HepG2 (cell line): Measurements from ENCODE around the gene SETD1A. TPM values are rescaled to one million over a fixed set of nuclear protein-coding genes. Genes with fewer than 3 reads are reported as not detected.

Source experiments
- ARNT2 ChIP-seq: sonication (generic); formaldehyde crosslinking; IDR thresholded peaks from 2 replicates; pipeline ENCODE4 v1.8.0; 2022; ENCODE audit warnings: mild to moderate bottlenecking, low read depth, missing genetic modification reagents, moderate library complexity
- ATM ChIP-seq: fragments of 450-650 bp; IDR thresholded peaks from 2 replicates; pipeline ENCODE4 v1.7.1; 2017; ENCODE audit warnings: mild to moderate bottlenecking, borderline replicate concordance
- CCDC6 ChIP-seq: sonication (generic); formaldehyde crosslinking; IDR thresholded peaks from 2 replicates; pipeline ENCODE4 v1.8.1; 2022; ENCODE audit warnings: mild to moderate bottlenecking, missing genetic modification reagents, moderate library complexity
- MIER2 ChIP-seq: IDR thresholded peaks from 2 replicates; pipeline ENCODE4 v1.6.1; 2016; ENCODE audit warnings: missing biosample characterization, missing genetic modification reagents
- RCOR2 ChIP-seq: IDR thresholded peaks from 2 replicates; pipeline ENCODE4 v1.6.1; 2016; ENCODE audit warnings: missing biosample characterization, missing genetic modification reagents
- SCMH1 ChIP-seq: sonication (generic); formaldehyde crosslinking; IDR thresholded peaks from 2 replicates; pipeline ENCODE4 v1.9.0; 2021; ENCODE audit warnings: missing genetic modification reagents, mild to moderate bottlenecking, borderline replicate concordance
- SMARCE1 ChIP-seq: fragments of 450-650 bp; IDR thresholded peaks from 2 replicates; pipeline ENCODE4 v1.6.1; 2017; ENCODE audit warnings: borderline replicate concordance
- SMC3 ChIP-seq: IDR thresholded peaks from 2 replicates; pipeline ENCODE4 v1.6.1; 2011; ENCODE audit warnings: low read length, improper control_type of control experiment
- SOX13 ChIP-seq, 3 experiments: fragments of 450-650 bp in 1 of 3; sonication (generic) in 1 of 3; formaldehyde crosslinking in 1 of 3; IDR thresholded peaks in 2 of 3; conservative IDR thresholded peaks in 1 of 3; 2 replicates each; pipeline versions ENCODE4 v1.5.0 to v1.6.1; 2016 to 2020; ENCODE audit warnings: antibody characterized with exemption in 1 of 3, mild to moderate bottlenecking in 1 of 3, missing compliant biosample characterization in 1 of 3, missing genetic modification reagents in 1 of 3, moderate library complexity in 1 of 3
- ZBTB1 ChIP-seq: sonication (generic); formaldehyde crosslinking; IDR thresholded peaks from 2 replicates; pipeline ENCODE4 v1.4.0; 2020; ENCODE audit warnings: missing genetic modification reagents, borderline replicate concordance
- ZBTB21 ChIP-seq: sonication (generic); formaldehyde crosslinking; IDR thresholded peaks from 2 replicates; pipeline ENCODE4 v1.4.0; 2020; ENCODE audit warnings: missing genetic modification reagents
- ZIK1 ChIP-seq: sonication (generic); formaldehyde crosslinking; IDR thresholded peaks from 2 replicates; pipeline ENCODE4 v1.5.0; 2020; ENCODE audit warnings: mild to moderate bottlenecking, low read depth, missing genetic modification reagents, borderline replicate concordance
- ZNF136 ChIP-seq: sonication (generic); formaldehyde crosslinking; IDR thresholded peaks from 2 replicates; pipeline ENCODE4 v1.8.1; 2022; ENCODE audit warnings: low read depth, mild to moderate bottlenecking, moderate library complexity, missing genetic modification reagents
- ZNF232 ChIP-seq: sonication (generic); formaldehyde crosslinking; IDR thresholded peaks from 2 replicates; pipeline ENCODE4 v1.4.0; 2020; ENCODE audit warnings: missing genetic modification reagents, borderline replicate concordance
- ZNF256 ChIP-seq: sonication (generic); formaldehyde crosslinking; conservative IDR thresholded peaks from 2 replicates; pipeline ENCODE4 v1.4.0; 2020; ENCODE audit warnings: missing genetic modification reagents
- ZNF296 ChIP-seq: sonication (generic); formaldehyde crosslinking; conservative IDR thresholded peaks from 2 replicates; pipeline ENCODE4 v1.5.0; 2020; ENCODE audit warnings: mild to moderate bottlenecking, missing genetic modification reagents
- ZNF543 ChIP-seq: sonication (generic); formaldehyde crosslinking; IDR thresholded peaks from 2 replicates; pipeline ENCODE4 v1.4.0; 2020; ENCODE audit warnings: mild to moderate bottlenecking, missing genetic modification reagents
- ZNF768 ChIP-seq: sonication (generic); formaldehyde crosslinking; IDR thresholded peaks from 2 replicates; pipeline ENCODE4 v1.4.0; 2020; ENCODE audit warnings: missing genetic modification reagents
- polyA plus RNA-seq, 8 experiments: library from polyadenylated mRNA; depleted of rRNA in 3 of 8; stranded (reverse) in 7 of 8; unstranded in 1 of 8; fragments of >200 nt; fragmentation: Illumina TruSeq in 4 of 8; extraction: Trizol in 4 of 8; gene quantifications; 2 replicates each; pipeline versions ENCODE4 v1.2.1 to v1.2.3, GENCODE V29; 2011 to 2016; ENCODE audit warnings: low read depth in 4 of 8, missing spikeins in 1 of 8, mixed read lengths in 1 of 8; ENCODE audit not compliant: insufficient read depth in 1 of 8
- total RNA-seq, 5 experiments: library from RNA; depleted of rRNA; stranded (reverse); fragments of >200 nt; fragmentation: Illumina TruSeq; extraction: Trizol; gene quantifications; 2 replicates each; pipeline ENCODE4 v1.2.3, GENCODE V29; 2016; ENCODE audit warnings: low read depth in 1 of 5
- TF ChIP-seq, protein P1 (sequence below): sonication (generic); formaldehyde crosslinking; IDR thresholded peaks from 2 replicates; pipeline ENCODE4 v1.4.0; 2020; ENCODE audit warnings: missing genetic modification reagents
- TF ChIP-seq, protein P2 (sequence below): sonication (generic); formaldehyde crosslinking; IDR thresholded peaks from 2 replicates; pipeline ENCODE4 v1.4.0; 2020; ENCODE audit warnings: missing genetic modification reagents, borderline replicate concordance

The SETD1A gene
- total and polyA plus RNA-seq, 2 of the 13 experiments (the other 11 are each of a cell fraction or from before 2014, with no cell fraction given) = 3.8 to 5.6 TPM

DNA sequence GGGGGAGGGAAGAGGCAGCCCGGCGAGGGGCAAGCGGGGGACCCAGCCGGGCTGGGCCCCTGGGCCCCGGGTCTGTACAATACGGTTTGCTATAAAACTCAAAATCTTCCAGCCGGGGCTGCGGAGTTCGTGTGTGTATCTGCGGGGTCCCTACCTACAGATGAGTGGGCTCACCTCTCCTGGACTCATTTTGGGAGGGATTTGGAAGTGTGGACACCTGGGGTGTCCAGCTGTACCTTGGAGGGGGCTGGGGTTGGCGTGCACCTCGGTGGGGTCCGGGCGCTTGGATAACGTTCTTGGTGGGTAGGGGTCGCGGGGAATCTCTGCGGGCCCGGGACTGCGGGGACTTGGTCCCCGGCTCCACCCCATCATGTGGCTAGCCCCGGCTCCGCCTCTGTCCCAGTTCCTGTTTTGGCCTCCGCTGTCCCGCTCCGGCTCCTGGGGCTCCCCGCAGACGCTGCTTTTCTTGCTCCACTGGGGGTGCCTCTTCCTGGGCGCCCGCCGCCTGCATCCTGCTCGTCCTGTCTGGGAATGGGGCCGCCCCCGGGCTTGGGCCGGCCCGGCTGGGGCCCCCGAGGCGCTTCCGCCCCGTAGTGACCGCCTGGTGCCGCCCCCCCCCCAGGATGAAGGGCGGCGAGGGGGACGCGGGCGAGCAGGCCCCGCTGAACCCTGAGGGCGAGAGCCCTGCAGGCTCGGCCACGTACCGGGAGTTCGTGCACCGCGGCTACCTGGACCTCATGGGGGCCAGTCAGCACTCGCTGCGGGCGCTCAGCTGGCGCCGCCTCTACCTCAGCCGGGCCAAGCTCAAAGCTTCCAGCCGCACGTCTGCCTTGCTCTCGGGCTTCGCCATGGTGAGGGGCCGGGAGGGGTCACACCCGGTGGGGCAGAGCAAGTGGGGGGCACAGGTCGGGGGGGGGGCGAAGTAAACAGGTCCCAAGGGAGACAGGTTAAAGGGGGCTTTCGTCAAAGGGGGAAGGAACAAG lies 8.6 kb upstream of the SETD1A start, which contains the start of gene ORAI3 (continued):
- TF ChIP-seq, protein P1, sequence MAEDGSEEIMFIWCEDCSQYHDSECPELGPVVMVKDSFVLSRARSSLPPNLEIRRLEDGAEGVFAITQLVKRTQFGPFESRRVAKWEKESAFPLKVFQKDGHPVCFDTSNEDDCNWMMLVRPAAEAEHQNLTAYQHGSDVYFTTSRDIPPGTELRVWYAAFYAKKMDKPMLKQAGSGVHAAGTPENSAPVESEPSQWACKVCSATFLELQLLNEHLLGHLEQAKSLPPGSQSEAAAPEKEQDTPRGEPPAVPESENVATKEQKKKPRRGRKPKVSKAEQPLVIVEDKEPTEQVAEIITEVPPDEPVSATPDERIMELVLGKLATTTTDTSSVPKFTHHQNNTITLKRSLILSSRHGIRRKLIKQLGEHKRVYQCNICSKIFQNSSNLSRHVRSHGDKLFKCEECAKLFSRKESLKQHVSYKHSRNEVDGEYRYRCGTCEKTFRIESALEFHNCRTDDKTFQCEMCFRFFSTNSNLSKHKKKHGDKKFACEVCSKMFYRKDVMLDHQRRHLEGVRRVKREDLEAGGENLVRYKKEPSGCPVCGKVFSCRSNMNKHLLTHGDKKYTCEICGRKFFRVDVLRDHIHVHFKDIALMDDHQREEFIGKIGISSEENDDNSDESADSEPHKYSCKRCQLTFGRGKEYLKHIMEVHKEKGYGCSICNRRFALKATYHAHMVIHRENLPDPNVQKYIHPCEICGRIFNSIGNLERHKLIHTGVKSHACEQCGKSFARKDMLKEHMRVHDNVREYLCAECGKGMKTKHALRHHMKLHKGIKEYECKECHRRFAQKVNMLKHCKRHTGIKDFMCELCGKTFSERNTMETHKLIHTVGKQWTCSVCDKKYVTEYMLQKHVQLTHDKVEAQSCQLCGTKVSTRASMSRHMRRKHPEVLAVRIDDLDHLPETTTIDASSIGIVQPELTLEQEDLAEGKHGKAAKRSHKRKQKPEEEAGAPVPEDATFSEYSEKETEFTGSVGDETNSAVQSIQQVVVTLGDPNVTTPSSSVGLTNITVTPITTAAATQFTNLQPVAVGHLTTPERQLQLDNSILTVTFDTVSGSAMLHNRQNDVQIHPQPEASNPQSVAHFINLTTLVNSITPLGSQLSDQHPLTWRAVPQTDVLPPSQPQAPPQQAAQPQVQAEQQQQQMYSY (CRISPR knock-in tag) = no peak; the same call in 1 of the 2 replicates
- no peak for TF ChIP-seq RCOR2 (CRISPR knock-in tag)
- no peak for TF ChIP-seq ZBTB21 (CRISPR knock-in tag)
- TF ChIP-seq ZNF768 (CRISPR knock-in tag) = peak; percentile 70; the same call in 1 of the 2 replicates
- TF ChIP-seq SOX13 (IDR thresholded peaks at IDR 0.05) = 0 out of 2 replicates have a peak, but pooled peaks have one; percentile 12
- no peak for TF ChIP-seq SOX13 (CRISPR knock-in tag; conservative IDR thresholded peaks at IDR 0.05 in 1 of 2, IDR thresholded peaks at IDR 0.05 in 1 of 2)
- no peak for TF ChIP-seq MIER2
- no peak for TF ChIP-seq ATM
- peak; percentile 23; the same call in 1 of the 2 replicates for TF ChIP-seq ZIK1 (CRISPR knock-in tag)
- TF ChIP-seq ARNT2 (CRISPR knock-in tag) = peak; percentile 92
- TF ChIP-seq ZNF296 (CRISPR knock-in tag) = peak; percentile 54; the same call in 1 of the 2 replicates
- TF ChIP-seq CCDC6 = no peak
- no peak for TF ChIP-seq SCMH1 (CRISPR knock-in tag)
- no peak for TF ChIP-seq ZNF543 (CRISPR knock-in tag)
- no peak for TF ChIP-seq SMARCE1
- no peak for TF ChIP-seq ZNF136
- no peak for TF ChIP-seq SMC3
- TF ChIP-seq ZNF232 = peak; percentile 66
- TF ChIP-seq, protein P2, sequence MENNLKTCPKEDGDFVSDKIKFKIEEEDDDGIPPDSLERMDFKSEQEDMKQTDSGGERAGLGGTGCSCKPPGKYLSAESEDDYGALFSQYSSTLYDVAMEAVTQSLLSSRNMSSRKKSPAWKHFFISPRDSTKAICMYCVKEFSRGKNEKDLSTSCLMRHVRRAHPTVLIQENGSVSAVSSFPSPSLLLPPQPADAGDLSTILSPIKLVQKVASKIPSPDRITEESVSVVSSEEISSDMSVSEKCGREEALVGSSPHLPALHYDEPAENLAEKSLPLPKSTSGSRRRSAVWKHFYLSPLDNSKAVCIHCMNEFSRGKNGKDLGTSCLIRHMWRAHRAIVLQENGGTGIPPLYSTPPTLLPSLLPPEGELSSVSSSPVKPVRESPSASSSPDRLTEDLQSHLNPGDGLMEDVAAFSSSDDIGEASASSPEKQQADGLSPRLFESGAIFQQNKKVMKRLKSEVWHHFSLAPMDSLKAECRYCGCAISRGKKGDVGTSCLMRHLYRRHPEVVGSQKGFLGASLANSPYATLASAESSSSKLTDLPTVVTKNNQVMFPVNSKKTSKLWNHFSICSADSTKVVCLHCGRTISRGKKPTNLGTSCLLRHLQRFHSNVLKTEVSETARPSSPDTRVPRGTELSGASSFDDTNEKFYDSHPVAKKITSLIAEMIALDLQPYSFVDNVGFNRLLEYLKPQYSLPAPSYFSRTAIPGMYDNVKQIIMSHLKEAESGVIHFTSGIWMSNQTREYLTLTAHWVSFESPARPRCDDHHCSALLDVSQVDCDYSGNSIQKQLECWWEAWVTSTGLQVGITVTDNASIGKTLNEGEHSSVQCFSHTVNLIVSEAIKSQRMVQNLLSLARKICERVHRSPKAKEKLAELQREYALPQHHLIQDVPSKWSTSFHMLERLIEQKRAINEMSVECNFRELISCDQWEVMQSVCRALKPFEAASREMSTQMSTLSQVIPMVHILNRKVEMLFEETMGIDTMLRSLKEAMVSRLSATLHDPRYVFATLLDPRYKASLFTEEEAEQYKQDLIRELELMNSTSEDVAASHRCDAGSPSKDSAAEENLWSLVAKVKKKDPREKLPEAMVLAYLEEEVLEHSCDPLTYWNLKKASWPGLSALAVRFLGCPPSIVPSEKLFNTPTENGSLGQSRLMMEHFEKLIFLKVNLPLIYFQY (CRISPR knock-in tag) = peak; percentile 73; the same call in 1 of the 2 replicates
- TF ChIP-seq ZNF256 (CRISPR knock-in tag) = 0 out of 2 replicates have a peak, but pooled peaks have one; percentile 41
- TF ChIP-seq ZBTB1 = no peak; the same call in 1 of the 2 replicates
